Bronchial epithelial cell (primary cell): ENCODE results near the gene USP44. TPM values are rescaled to one million over a fixed set of nuclear protein-coding genes. Genes with fewer than 3 reads are reported as not detected.
"Not testable (repeated sequence)": the region's sequence is repeated elsewhere in the genome, so short reads cannot be mapped to it uniquely, and the experiment has no call there.

Experiments
- DNase-seq: peaks from one replicate; pipeline ENCODE4 v3.0.0-alpha.2; 2010; ENCODE audit warnings: low read depth
- FAIRE-seq: peaks from 2 replicates; lab custom pipeline; 2011; peaks lifted over from hg19 to GRCh38; lab: Jason Lieb, UNC
- H3K27me3 ChIP-seq: 2 replicates; pipeline ENCODE4 v1.5.1; 2011; ENCODE audit warnings: low read length; ENCODE audit not compliant: control insufficient read depth, insufficient read depth
- H3K36me3 ChIP-seq: 2 replicates; pipeline ENCODE4 v1.5.1; 2011; ENCODE audit warnings: low read length; ENCODE audit not compliant: control insufficient read depth, insufficient read depth
- H3K4me3 ChIP-seq: 2 replicates; pipeline ENCODE4 v1.5.1; 2011; ENCODE audit warnings: mild to moderate bottlenecking, low read depth, low read length, control low read depth
- CTCF ChIP-seq: IDR thresholded peaks from 2 replicates; pipeline ENCODE4 v1.5.1; 2011; ENCODE audit warnings: mild to moderate bottlenecking, moderate library complexity, low read length, control low read depth, inconsistent platforms; ENCODE audit not compliant: insufficient read depth, severe bottlenecking
- total RNA-seq: library from RNA; depleted of rRNA; stranded (reverse); fragments of >200 nt; gene quantifications from 2 replicates; pipeline ENCODE4 v1.2.1, GENCODE V29; 2014

The USP44 gene
- total RNA-seq, 1 donor from 2014 or later = 0.26 TPM

GRCh38 chr12:95487024-95487423, 64.3 kb downstream of the USP44 start:
- no peak for FAIRE-seq
- DNase-seq = no peak
- Histone ChIP-seq H3K27me3 (no peaks in the 10 kb centered on the region), H3K4me3 (no peak overlapping the region), H3K36me3 (peaks cover 10% of the 10 kb centered on the region)
- TF ChIP-seq CTCF = no peak

- FAIRE-seq (no peak), DNase-seq (no peak)
- Histone ChIP-seq H3K36me3 (peaks cover 8% of the 10 kb centered on the region), H3K4me3 (no peak overlapping the region), H3K27me3 (no peaks in the 10 kb centered on the region)
- no peak for TF ChIP-seq CTCF
Observed at GRCh38 chr12:95484524-95484923, 66.8 kb downstream of the USP44 start.

- not testable (repeated sequence) for H3K4me3 ChIP-seq, FAIRE-seq, DNase-seq, H3K36me3 ChIP-seq, H3K27me3 ChIP-seq
Observed at GRCh38 chr12:95482564-95482963, 68.7 kb downstream of the USP44 start.

- FAIRE-seq (no peak), DNase-seq (peak; percentile 33)
- Histone ChIP-seq H3K4me3 (no peak overlapping the region), H3K36me3 (peaks cover 7% of the 10 kb centered on the region), H3K27me3 (no peaks in the 10 kb centered on the region)
- no peak for TF ChIP-seq CTCF
Observed at GRCh38 chr12:95481888-95482287, 69.4 kb downstream of the USP44 start.

- DNase-seq (peak; percentile 54), FAIRE-seq (no peak)
- no peaks in the 10 kb centered on the region for H3K27me3 ChIP-seq
- no peak for TF ChIP-seq CTCF
- H3K4me3 ChIP-seq = no peak overlapping the region
- peaks cover 8% of the 10 kb centered on the region for H3K36me3 ChIP-seq
Observed at GRCh38 chr12:95481072-95481471, 70.2 kb downstream of the USP44 start.

GRCh38 chr12:95480230-95480629, 71.0 kb downstream of the USP44 start:
- Histone ChIP-seq H3K36me3 (peaks cover 7% of the 10 kb centered on the region), H3K4me3 (no peak overlapping the region), H3K27me3 (no peaks in the 10 kb centered on the region)
- DNase-seq (peak; percentile 11), FAIRE-seq (no peak)
- no peak for TF ChIP-seq CTCF

- TF ChIP-seq CTCF = no peak
- FAIRE-seq = no peak
Observed at GRCh38 chr12:95474660-95474958, 76.7 kb downstream of the USP44 start.

More at GRCh38 chr12:95474660-95474958, 76.7 kb downstream of the USP44 start:
- DNase-seq = peak; percentile 16
- Histone ChIP-seq H3K4me3 (peak overlapping the region; percentile 94), H3K27me3 (no peaks in the 10 kb centered on the region), H3K36me3 (peaks cover 2% of the 10 kb centered on the region)
